Fibroblast of lung (primary cell): ENCODE results near the gene GIMAP8. TPM values are rescaled to one million over a fixed set of nuclear protein-coding genes. Genes with fewer than 3 reads are reported as not detected.

Source experiments
- DNase-seq, 2 donors: peaks; one replicate each; pipeline versions ENCODE4 v3.0.0 to v3.0.0-alpha.2; 2010; ENCODE audit warnings: low read depth in 2 of 2
- H2AFZ ChIP-seq: 2 replicates; pipeline ENCODE4 v1.5.1; 2012; ENCODE audit warnings: low read length, control low read depth, inconsistent platforms
- H3K27ac ChIP-seq: 2 replicates; pipeline ENCODE4 v1.5.1; 2011; ENCODE audit warnings: low read length, control low read depth; ENCODE audit not compliant: insufficient read depth
- H3K27me3 ChIP-seq: 2 replicates; pipeline ENCODE4 v1.5.1; 2011; ENCODE audit warnings: mild to moderate bottlenecking, low read length; ENCODE audit not compliant: control insufficient read depth, insufficient read depth
- H3K36me3 ChIP-seq: 2 replicates; pipeline ENCODE4 v1.5.1; 2011; ENCODE audit warnings: low read length; ENCODE audit not compliant: control insufficient read depth, insufficient read depth
- H3K4me1 ChIP-seq: 2 replicates; pipeline ENCODE4 v1.5.1; 2011; ENCODE audit warnings: low read length; ENCODE audit not compliant: control insufficient read depth, insufficient read depth; ENCODE audit errors: extremely low read depth
- H3K4me2 ChIP-seq: 2 replicates; pipeline ENCODE4 v1.5.1; 2011; ENCODE audit warnings: low read length, control low read depth; ENCODE audit not compliant: insufficient read depth; ENCODE audit errors: extremely low read depth
- H3K4me3 ChIP-seq, 4 experiments: fragments of 200-600 bp in 1 of 4; sonication (generic) in 1 of 4; replicated peaks in 1 of 4; 2 replicates each; pipeline ENCODE4 v1.5.1; 2011 to 2016; ENCODE audit warnings: low read length in 4 of 4, low read depth in 3 of 4, mild to moderate bottlenecking in 3 of 4, control low read depth in 2 of 4, inconsistent platforms in 1 of 4, mixed read lengths in 1 of 4; ENCODE audit not compliant: insufficient read depth in 1 of 4; ENCODE audit errors: control extremely low read depth in 1 of 4
- H3K79me2 ChIP-seq: 2 replicates; pipeline ENCODE4 v1.5.1; 2012; ENCODE audit warnings: mild to moderate bottlenecking, low read length, inconsistent platforms; ENCODE audit not compliant: control insufficient read depth, insufficient read depth
- H3K9ac ChIP-seq: 2 replicates; pipeline ENCODE4 v1.5.1; 2011; ENCODE audit warnings: mild to moderate bottlenecking, low read length, control low read depth; ENCODE audit not compliant: insufficient read depth
- H3K9me3 ChIP-seq: 2 replicates; pipeline ENCODE4 v1.5.1; 2012; ENCODE audit warnings: low read depth, low read length; ENCODE audit not compliant: control insufficient read depth, insufficient read depth
- H4K20me1 ChIP-seq: 2 replicates; pipeline ENCODE4 v1.5.1; 2011; ENCODE audit warnings: low read length; ENCODE audit not compliant: control insufficient read depth, insufficient read depth; ENCODE audit errors: extremely low read depth
- EZH2 ChIP-seq: IDR thresholded peaks from 2 replicates; pipeline ENCODE4 v1.5.1; 2012; ENCODE audit warnings: low read length, control low read depth, mild to moderate bottlenecking; ENCODE audit errors: missing control alignments
- polyA plus RNA-seq, 2 donors: library from polyadenylated mRNA; depleted of rRNA in 1 of 2; stranded (reverse) in 1 of 2; unstranded in 1 of 2; fragments of >200 nt; gene quantifications; 2 replicates each; pipeline ENCODE4 v1.2.1, GENCODE V29; 2011 to 2012; ENCODE audit warnings: missing spikeins in 1 of 2
- total RNA-seq: library from RNA; depleted of rRNA; stranded (reverse); fragments of >200 nt; gene quantifications from 2 replicates; pipeline ENCODE4 v1.2.1, GENCODE V29; 2014
- TF ChIP-seq, protein P1 (sequence below), 2 donors: IDR thresholded peaks in 1 of 2; conservative IDR thresholded peaks in 1 of 2; 1 replicate in 1 of 2; 2 replicates in 1 of 2; pipeline ENCODE4 v1.5.1; 2011 to 2012; ENCODE audit warnings: low read length in 2 of 2, control low read depth in 1 of 2, inconsistent platforms in 1 of 2, low read depth in 1 of 2, mild to moderate bottlenecking in 1 of 2

The GIMAP8 gene
- total and polyA plus RNA-seq, 2 donors (not counting 1 experiment from before 2014, with no cell fraction given): under 0.01 TPM; not detected in 1

DNA sequence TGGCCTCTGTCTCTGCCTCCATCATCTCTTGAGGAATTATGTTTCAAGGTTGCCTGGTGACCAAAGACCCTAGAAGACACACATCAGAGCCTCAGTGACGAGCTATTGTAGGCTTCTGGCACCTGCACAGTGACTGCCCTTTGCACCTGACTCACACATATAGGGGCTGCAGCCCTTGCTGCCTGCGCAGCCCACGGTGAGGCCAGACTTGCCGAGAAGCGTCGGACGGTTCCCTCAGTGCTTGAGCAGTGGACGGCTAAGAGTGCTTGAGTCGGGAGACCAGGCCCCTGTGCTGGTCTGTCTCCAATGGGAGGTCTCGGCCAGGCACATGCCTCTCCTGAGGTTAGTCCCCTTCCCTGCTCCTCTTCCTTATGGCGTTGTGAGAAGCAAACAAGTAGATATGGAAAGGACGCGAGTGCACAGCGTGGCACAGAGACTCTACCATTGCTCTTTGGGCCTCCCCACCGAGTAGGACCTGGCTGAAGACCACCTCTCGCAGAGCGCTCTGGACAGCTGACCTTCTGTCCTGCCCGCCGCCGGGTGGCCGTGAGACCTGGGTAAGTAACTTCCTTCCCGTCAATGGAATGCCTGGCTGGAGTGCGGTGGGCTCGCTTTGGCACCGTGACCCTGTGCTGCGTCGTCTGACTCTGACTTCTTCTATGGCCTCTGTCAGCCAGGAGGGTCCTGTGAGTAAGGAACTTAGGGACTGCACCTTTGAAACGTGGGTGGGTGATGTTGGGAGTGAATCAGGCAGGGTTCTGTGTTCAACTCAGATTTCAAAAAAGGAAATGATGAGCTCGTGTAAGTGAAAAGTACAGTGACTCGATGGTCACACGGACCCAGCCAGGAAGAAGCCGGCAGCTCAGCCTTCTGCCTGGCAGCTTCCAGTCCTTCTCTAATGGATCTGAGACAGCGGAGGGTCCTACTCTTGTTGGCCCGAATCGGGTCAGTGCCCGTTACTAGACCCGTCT is 37.6 kb upstream of the GIMAP8 start:
- Histone ChIP-seq H3K27ac (no peak overlapping the region), H3K36me3 (no peaks in the 10 kb centered on the region), H3K27me3 (peaks cover 3% of the 10 kb centered on the region), H3K79me2 (no peaks in the 10 kb centered on the region), H3K4me3 (no peak overlapping the region), H3K9me3 (no peaks in the 10 kb centered on the region), H3K4me1 (no peaks in the 10 kb centered on the region), H4K20me1 (no peaks in the 10 kb centered on the region), H3K9ac (no peak overlapping the region), H2AFZ (no peak overlapping the region), H3K4me2 (no peak overlapping the region)
- TF ChIP-seq, protein P1, sequence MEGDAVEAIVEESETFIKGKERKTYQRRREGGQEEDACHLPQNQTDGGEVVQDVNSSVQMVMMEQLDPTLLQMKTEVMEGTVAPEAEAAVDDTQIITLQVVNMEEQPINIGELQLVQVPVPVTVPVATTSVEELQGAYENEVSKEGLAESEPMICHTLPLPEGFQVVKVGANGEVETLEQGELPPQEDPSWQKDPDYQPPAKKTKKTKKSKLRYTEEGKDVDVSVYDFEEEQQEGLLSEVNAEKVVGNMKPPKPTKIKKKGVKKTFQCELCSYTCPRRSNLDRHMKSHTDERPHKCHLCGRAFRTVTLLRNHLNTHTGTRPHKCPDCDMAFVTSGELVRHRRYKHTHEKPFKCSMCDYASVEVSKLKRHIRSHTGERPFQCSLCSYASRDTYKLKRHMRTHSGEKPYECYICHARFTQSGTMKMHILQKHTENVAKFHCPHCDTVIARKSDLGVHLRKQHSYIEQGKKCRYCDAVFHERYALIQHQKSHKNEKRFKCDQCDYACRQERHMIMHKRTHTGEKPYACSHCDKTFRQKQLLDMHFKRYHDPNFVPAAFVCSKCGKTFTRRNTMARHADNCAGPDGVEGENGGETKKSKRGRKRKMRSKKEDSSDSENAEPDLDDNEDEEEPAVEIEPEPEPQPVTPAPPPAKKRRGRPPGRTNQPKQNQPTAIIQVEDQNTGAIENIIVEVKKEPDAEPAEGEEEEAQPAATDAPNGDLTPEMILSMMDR (conservative IDR thresholded peaks at IDR 0.05 in 1 of 2, IDR thresholded peaks at IDR 0.05 in 1 of 2; ENCODE audit: low read depth in 1 of 2, low read length in 2 of 2): no peak
- TF ChIP-seq EZH2: no peak
- DNase-seq: no peak

DNA sequence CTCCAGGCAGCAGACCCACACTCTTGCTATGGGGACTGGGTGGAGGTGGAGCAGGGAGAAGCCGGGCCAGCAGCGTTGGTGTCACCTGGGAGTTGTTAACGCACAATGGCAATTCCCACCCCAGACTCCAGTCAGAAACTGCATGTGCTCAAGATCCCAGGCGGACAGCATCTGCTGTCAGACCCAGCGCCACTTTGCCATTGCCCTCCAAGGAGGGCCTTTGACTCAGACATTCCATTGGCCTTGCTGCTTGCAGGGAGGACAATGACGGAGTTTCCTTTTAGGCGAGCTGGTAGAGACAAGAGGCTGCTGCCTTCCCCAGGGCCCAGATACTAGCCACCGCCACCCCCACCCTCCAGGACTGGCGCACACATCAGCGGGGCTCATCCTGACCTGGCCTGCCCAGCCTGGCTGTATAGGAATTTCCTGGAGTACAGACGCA is 36.8 kb upstream of the GIMAP8 start:
- no peak overlapping the region for H3K27ac ChIP-seq
- H3K36me3 ChIP-seq: no peaks in the 10 kb centered on the region
- H4K20me1 ChIP-seq: no peaks in the 10 kb centered on the region
- no peak overlapping the region for H3K9ac ChIP-seq
- no peak overlapping the region for H3K4me3 ChIP-seq
- peaks cover 3% of the 10 kb centered on the region for H3K27me3 ChIP-seq
- H3K4me1 ChIP-seq: no peaks in the 10 kb centered on the region
- TF ChIP-seq, protein P1 (conservative IDR thresholded peaks at IDR 0.05 in 1 of 2, IDR thresholded peaks at IDR 0.05 in 1 of 2; ENCODE audit: low read depth in 1 of 2, low read length in 2 of 2): no peak
- no peak for TF ChIP-seq EZH2
- DNase-seq: peak in 1 of 2 donors; percentile 44
- H3K79me2 ChIP-seq: no peaks in the 10 kb centered on the region
- H2AFZ ChIP-seq: no peak overlapping the region
- no peak overlapping the region for H3K4me2 ChIP-seq
- H3K9me3 ChIP-seq: no peaks in the 10 kb centered on the region
